Measurements from ENCODE around the gene RELA. TPM values are rescaled to one million over a fixed set of nuclear protein-coding genes. Genes with fewer than 3 reads are reported as not detected.
A peak's percentile ranks its signal among the peaks of the same experiment; 100 is the strongest.
"Not testable (repeated sequence)": the region's sequence is repeated elsewhere in the genome, so short reads cannot be mapped to it uniquely, and the experiment has no call there.

The RELA gene
- total and polyA plus RNA-seq, 2 donors (not counting 1 experiment from before 2014, with no cell fraction given), result 124 to 154 TPM

- H4K20me1 ChIP-seq (ENCODE audit: control insufficient read depth, insufficient read depth, low read length, poor library complexity, severe bottlenecking); H3K79me2 ChIP-seq (ENCODE audit: control insufficient read depth, insufficient read depth, low read length); H3K4me1 ChIP-seq (ENCODE audit: control insufficient read depth in 2 of 2, insufficient read depth in 2 of 2, low read length in 2 of 2); H3K9me3 ChIP-seq (ENCODE audit: control extremely low read depth in 1 of 3, control insufficient read depth in 2 of 3, insufficient read depth in 1 of 3, low read length in 2 of 3); H3K9me3 Mint-ChIP-seq (ENCODE audit: insufficient read depth); POLR2A ChIA-PET; H3K36me3 ChIP-seq (replicated peaks in 1 of 2; ENCODE audit: control extremely low read depth in 1 of 2, control insufficient read depth in 1 of 2, extremely low read depth in 1 of 2, insufficient read depth in 2 of 2, low read length in 1 of 2); H3K27me3 Mint-ChIP-seq; H3K27me3 ChIP-seq (replicated peaks in 1 of 4; ENCODE audit: control extremely low read depth in 1 of 4, control insufficient read depth in 3 of 4, insufficient read depth in 4 of 4, low read length in 3 of 4): not testable (repeated sequence)
- CTCF ChIA-PET, result interaction anchor here (0.7 to 4.5 kb wide), 14 partner anchors 8 to 431 kb away, joined by 3 to 32 read pairs (median 4); partner anchors contain the start of gene RELA
- DNase-seq (peak; percentile 84), ATAC-seq (ENCODE audit: low read depth) (peak; percentile 33)
- TF ChIP-seq CTCF (IDR thresholded peaks at IDR 0.05), result peak; percentile 82
- peak overlapping the region in 4 of 5 experiments; percentile 35 to 59 (median 49) for H3K4me3 ChIP-seq (ENCODE audit: control extremely low read depth in 1 of 5, extremely low read depth in 1 of 5, insufficient read depth in 1 of 5, low read depth in 2 of 5, low read length in 4 of 5)
- intact Hi-C loops (cut with micrococcal nuclease), result loop anchor here (1.0 to 2.0 kb wide), 5 partner anchors 44 to 283 kb away; partner anchors contain the start of gene RELA
- H3K4me2 ChIP-seq (replicated peaks; ENCODE audit: low read depth, low read length, poor library complexity, severe bottlenecking), result peak overlapping the region; percentile 70
- Mint-ChIP-seq H3K4me3 (peak overlapping the region; percentile 78), H3K27ac (peak overlapping the region; percentile 56), H3K4me1 (peaks cover 14% of the 10 kb centered on the region)
- H3K9ac ChIP-seq (ENCODE audit: low read length), result peak overlapping the region; percentile 49
- peak overlapping the region; percentile 76 for H2AFZ ChIP-seq (ENCODE audit: insufficient read depth, low read depth, low read length, poor library complexity, severe bottlenecking)
- WGBS (ENCODE audit: insufficient coverage), result 0% methylated on average over 9 of the region's 14 CpGs
- peak overlapping the region; percentile 55 to 61 for H3K27ac ChIP-seq (ENCODE audit: low read length in 2 of 2)
Measured at GRCh38 chr11:65706303-65706763, 43.6 kb upstream of the RELA start.

- no peaks in the 10 kb centered on the region for H3K36me3 ChIP-seq (replicated peaks in 1 of 2; ENCODE audit: control extremely low read depth in 1 of 2, control insufficient read depth in 1 of 2, extremely low read depth in 1 of 2, insufficient read depth in 2 of 2, low read length in 1 of 2)
- H3K27me3 ChIP-seq (replicated peaks in 1 of 4; ENCODE audit: control extremely low read depth in 1 of 4, control insufficient read depth in 3 of 4, insufficient read depth in 4 of 4, low read length in 3 of 4), result no peaks in the 10 kb centered on the region
- H3K4me3 Mint-ChIP-seq, result no peak overlapping the region
- intact Hi-C loops (cut with micrococcal nuclease), result no loop called here
- TF ChIP-seq EZH2 (IDR thresholded peaks at IDR 0.05; ENCODE audit: borderline replicate concordance, insufficient read depth, low read depth, low read length, poor library complexity, severe bottlenecking) (no peak), CTCF (IDR thresholded peaks at IDR 0.05) (no peak)
- H3K4me1 Mint-ChIP-seq, result peaks cover 18% of the 10 kb centered on the region
- H4K20me1 ChIP-seq (ENCODE audit: control insufficient read depth, insufficient read depth, low read length, poor library complexity, severe bottlenecking), result no peaks in the 10 kb centered on the region
- POLR2A ChIA-PET, result interaction anchor here (0.7 kb wide), 1 partner anchor 959 kb away, joined by 4 read pairs; no protein-coding TSS in a partner anchor
- CTCF ChIA-PET, result interaction anchor here (0.7 to 4.5 kb wide), 6 partner anchors 9 to 285 kb away, joined by 3 to 32 read pairs (median 8); no protein-coding TSS in a partner anchor
- no peak overlapping the region for H3K4me2 ChIP-seq (replicated peaks; ENCODE audit: low read depth, low read length, poor library complexity, severe bottlenecking)
- no peaks in the 10 kb centered on the region for H3K9me3 ChIP-seq (ENCODE audit: control extremely low read depth in 1 of 3, control insufficient read depth in 2 of 3, insufficient read depth in 1 of 3, low read length in 2 of 3)
- no peak for ATAC-seq (ENCODE audit: low read depth)
- H3K4me3 ChIP-seq (ENCODE audit: control extremely low read depth in 1 of 5, extremely low read depth in 1 of 5, insufficient read depth in 1 of 5, low read depth in 2 of 5, low read length in 4 of 5), result no peak overlapping the region
- H2AFZ ChIP-seq (ENCODE audit: insufficient read depth, low read depth, low read length, poor library complexity, severe bottlenecking), result no peak overlapping the region
- no peak overlapping the region for H3K27ac Mint-ChIP-seq
- no peak for DNase-seq
- no peak overlapping the region for H3K9ac ChIP-seq (ENCODE audit: low read length)
- no peaks in the 10 kb centered on the region for H3K79me2 ChIP-seq (ENCODE audit: control insufficient read depth, insufficient read depth, low read length)
- no peaks in the 10 kb centered on the region for H3K9me3 Mint-ChIP-seq (ENCODE audit: insufficient read depth)
- H3K27ac ChIP-seq (ENCODE audit: low read length in 2 of 2), result no peak overlapping the region
- WGBS (ENCODE audit: insufficient coverage), result 60% methylated on average over 1 of the region's 4 CpGs
- H3K27me3 Mint-ChIP-seq, result peaks cover 3% of the 10 kb centered on the region
- peaks cover 8 to 11% of the 10 kb centered on the region in 2 donors for H3K4me1 ChIP-seq (ENCODE audit: control insufficient read depth in 2 of 2, insufficient read depth in 2 of 2, low read length in 2 of 2)
Measured at GRCh38 chr11:65703846-65704245, 41.1 kb upstream of the RELA start.

Data from B cell (primary cell).